Measurements from ENCODE around the gene TMEM163.

The TMEM163 gene

GRCh38 chr2:134457765-134458472 is 260.9 kb downstream of the TMEM163 start:
- DNase-seq (ENCODE audit: low spot score), result no peak

GRCh38 chr2:134457353-134457752 is 261.4 kb downstream of the TMEM163 start:
- DNase-seq (ENCODE audit: low spot score), result no peak

- no peak for DNase-seq (ENCODE audit: low spot score)
Observed at GRCh38 chr2:134455426-134455825, 263.4 kb downstream of the TMEM163 start.

GRCh38 chr2:134454931-134455330 is 263.9 kb downstream of the TMEM163 start:
- no peak for DNase-seq (ENCODE audit: low spot score)

GRCh38 chr2:134454426-134454825 is 264.4 kb downstream of the TMEM163 start:
- no peak for DNase-seq (ENCODE audit: low spot score)

- no peak for DNase-seq (ENCODE audit: low spot score)
Observed at GRCh38 chr2:134453973-134454372, 264.8 kb downstream of the TMEM163 start.

- DNase-seq (ENCODE audit: low spot score), result no peak
Observed at GRCh38 chr2:134453476-134453875, 265.3 kb downstream of the TMEM163 start.

- DNase-seq (ENCODE audit: low spot score), result no peak
Observed at GRCh38 chr2:134452042-134452733, 266.6 kb downstream of the TMEM163 start.

- no peak for DNase-seq (ENCODE audit: low spot score)
Observed at GRCh38 chr2:134451347-134451630, 267.5 kb downstream of the TMEM163 start.

- no peak for DNase-seq (ENCODE audit: low spot score)
Observed at GRCh38 chr2:134449751-134450513, 268.9 kb downstream of the TMEM163 start.

GRCh38 chr2:134449157-134449556 is 269.6 kb downstream of the TMEM163 start:
- DNase-seq (ENCODE audit: low spot score), result no peak

- no peak for DNase-seq (ENCODE audit: low spot score)
Observed at GRCh38 chr2:134448650-134449049, 270.1 kb downstream of the TMEM163 start.

- no peak for DNase-seq (ENCODE audit: low spot score)
Observed at GRCh38 chr2:134447669-134448068, 271.1 kb downstream of the TMEM163 start.

- no peak for DNase-seq (ENCODE audit: low spot score)
Observed at GRCh38 chr2:134446383-134447017, 272.3 kb downstream of the TMEM163 start.

GRCh38 chr2:134445985-134446382 is 272.8 kb downstream of the TMEM163 start:
- DNase-seq (ENCODE audit: low spot score), result no peak

- no peak for DNase-seq (ENCODE audit: low spot score)
Observed at GRCh38 chr2:134445116-134445515, 273.7 kb downstream of the TMEM163 start.

GRCh38 chr2:134443814-134444480 is 274.9 kb downstream of the TMEM163 start:
- DNase-seq (ENCODE audit: low spot score), result peak; percentile 72

- no peak for DNase-seq (ENCODE audit: low spot score)
Observed at GRCh38 chr2:134441153-134441863, 277.5 kb downstream of the TMEM163 start.

GRCh38 chr2:134440336-134440909 is 278.4 kb downstream of the TMEM163 start:
- no peak for DNase-seq (ENCODE audit: low spot score)

- no peak for DNase-seq (ENCODE audit: low spot score)
Observed at GRCh38 chr2:134438371-134438770, 280.4 kb downstream of the TMEM163 start.

GRCh38 chr2:134436706-134437105 is 282.1 kb downstream of the TMEM163 start:
- no peak for DNase-seq (ENCODE audit: low spot score)

Measured in cerebellar cortex (tissue), 1 donor.